OCI-LY3 (cell line): ENCODE measurements around the gene CST3.

Source experiments
- H2AFZ ChIP-seq: fragments of 200-600, 300-600 bp; shearing (Covaris generic); 2 replicates; pipeline ENCODE4 v1.6.0; 2014; ENCODE audit warnings: antibody characterized with exemption, low read depth, low read length
- H3K27ac ChIP-seq: fragments of 200-600, 300-600 bp; sonication (generic); 2 replicates; pipeline ENCODE4 v1.5.1; 2014; ENCODE audit warnings: mild to moderate bottlenecking, low read length, moderate library complexity, mixed read lengths
- H3K27me3 ChIP-seq: fragments of 200-600, 300-600 bp; sonication (generic); 2 replicates; pipeline ENCODE4 v1.6.1; 2014; ENCODE audit warnings: low read depth, low read length, mixed read lengths
- H3K36me3 ChIP-seq: fragments of 200-600, 300-600 bp; sonication (generic); replicated peaks from 2 replicates; pipeline ENCODE3; 2014; ENCODE audit warnings: low read depth, low read length, mixed read lengths
- H3K4me1 ChIP-seq: fragments of 300-600, 200-600 bp; sonication (generic); 2 replicates; pipeline ENCODE4 v1.6.1; 2014; ENCODE audit warnings: low read length, mixed read lengths
- H3K4me2 ChIP-seq: fragments of 200-600, 300-600 bp; sonication (generic); 2 replicates; pipeline ENCODE4 v1.6.1; 2014; ENCODE audit warnings: low read length, mixed read lengths
- H3K4me3 ChIP-seq: fragments of 300-600, 200-600 bp; sonication (generic); 2 replicates; pipeline ENCODE4 v1.5.1; 2014; ENCODE audit warnings: antibody characterized with exemption, mild to moderate bottlenecking, low read length, moderate library complexity
- H3K79me2 ChIP-seq: fragments of 300-600, 200-600 bp; shearing (Covaris generic); 2 replicates; pipeline ENCODE4 v1.6.1; 2014; ENCODE audit warnings: mild to moderate bottlenecking, low read length, mixed read lengths
- H3K9ac ChIP-seq: fragments of 300-600, 200-600 bp; shearing (Covaris generic); 2 replicates; pipeline ENCODE4 v1.6.0; 2014; ENCODE audit warnings: mild to moderate bottlenecking, low read length, moderate library complexity
- H3K9me3 ChIP-seq: fragments of 200-600, 300-600 bp; shearing (Covaris generic); 2 replicates; pipeline ENCODE4 v1.6.1; 2014; ENCODE audit warnings: low read length, mixed read lengths; ENCODE audit not compliant: insufficient read depth
- H4K20me1 ChIP-seq: fragments of 200-600, 300-600 bp; sonication (generic); 2 replicates; pipeline ENCODE4 v1.6.1; 2016; ENCODE audit warnings: low read length, mixed read lengths; ENCODE audit not compliant: insufficient read depth
- EZH2phosphoT487 ChIP-seq: fragments of 200-600 bp; shearing (Covaris generic); IDR thresholded peaks from 2 replicates; pipeline ENCODE4 v1.6.1; 2018; ENCODE audit warnings: antibody characterized with exemption, mixed run types, low read depth
- TF ChIP-seq, protein P1 (sequence below): fragments of 200-600, 300-600 bp; sonication (generic); IDR thresholded peaks from 2 replicates; pipeline ENCODE4 v1.5.1; 2014; ENCODE audit warnings: antibody characterized with exemption, low read length, low read depth

Gene CST3

DNA sequence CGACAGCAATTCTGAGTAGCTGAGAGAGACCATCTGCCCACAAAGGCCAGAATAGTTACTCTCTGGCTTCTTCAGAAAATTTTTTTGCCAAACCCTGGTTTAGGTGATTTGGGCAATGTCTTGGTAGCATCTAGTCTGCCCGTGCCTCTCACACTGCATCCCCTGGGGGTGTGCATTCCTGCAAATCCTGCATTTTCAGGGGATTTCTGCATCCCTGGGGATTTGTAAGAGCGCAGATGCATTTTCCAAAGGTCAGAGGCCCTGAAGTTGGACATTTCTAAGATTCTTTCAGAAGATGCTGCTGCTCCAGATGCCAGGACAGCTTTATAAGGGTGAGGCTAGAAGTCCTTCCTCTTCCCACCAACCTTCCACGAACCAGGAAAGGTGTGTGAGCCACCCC, 36.0 kb downstream of the CST3 start:
- H3K27me3 ChIP-seq = peaks cover 60% of the 10 kb centered on the region
- no peak overlapping the region for H3K9ac ChIP-seq
- TF ChIP-seq, protein P1, sequence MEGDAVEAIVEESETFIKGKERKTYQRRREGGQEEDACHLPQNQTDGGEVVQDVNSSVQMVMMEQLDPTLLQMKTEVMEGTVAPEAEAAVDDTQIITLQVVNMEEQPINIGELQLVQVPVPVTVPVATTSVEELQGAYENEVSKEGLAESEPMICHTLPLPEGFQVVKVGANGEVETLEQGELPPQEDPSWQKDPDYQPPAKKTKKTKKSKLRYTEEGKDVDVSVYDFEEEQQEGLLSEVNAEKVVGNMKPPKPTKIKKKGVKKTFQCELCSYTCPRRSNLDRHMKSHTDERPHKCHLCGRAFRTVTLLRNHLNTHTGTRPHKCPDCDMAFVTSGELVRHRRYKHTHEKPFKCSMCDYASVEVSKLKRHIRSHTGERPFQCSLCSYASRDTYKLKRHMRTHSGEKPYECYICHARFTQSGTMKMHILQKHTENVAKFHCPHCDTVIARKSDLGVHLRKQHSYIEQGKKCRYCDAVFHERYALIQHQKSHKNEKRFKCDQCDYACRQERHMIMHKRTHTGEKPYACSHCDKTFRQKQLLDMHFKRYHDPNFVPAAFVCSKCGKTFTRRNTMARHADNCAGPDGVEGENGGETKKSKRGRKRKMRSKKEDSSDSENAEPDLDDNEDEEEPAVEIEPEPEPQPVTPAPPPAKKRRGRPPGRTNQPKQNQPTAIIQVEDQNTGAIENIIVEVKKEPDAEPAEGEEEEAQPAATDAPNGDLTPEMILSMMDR = no peak
- TF ChIP-seq EZH2phosphoT487 = no peak
- H3K4me2 ChIP-seq = no peak overlapping the region
- no peaks in the 10 kb centered on the region for H4K20me1 ChIP-seq
- H3K9me3 ChIP-seq = no peaks in the 10 kb centered on the region
- H3K79me2 ChIP-seq = no peaks in the 10 kb centered on the region
- H3K27ac ChIP-seq = no peak overlapping the region
- no peak overlapping the region for H2AFZ ChIP-seq
- H3K36me3 ChIP-seq = no peaks in the 10 kb centered on the region
- H3K4me3 ChIP-seq = no peak overlapping the region
- H3K4me1 ChIP-seq = peaks cover 1% of the 10 kb centered on the region; the same call in 1 of the 2 replicates

DNA sequence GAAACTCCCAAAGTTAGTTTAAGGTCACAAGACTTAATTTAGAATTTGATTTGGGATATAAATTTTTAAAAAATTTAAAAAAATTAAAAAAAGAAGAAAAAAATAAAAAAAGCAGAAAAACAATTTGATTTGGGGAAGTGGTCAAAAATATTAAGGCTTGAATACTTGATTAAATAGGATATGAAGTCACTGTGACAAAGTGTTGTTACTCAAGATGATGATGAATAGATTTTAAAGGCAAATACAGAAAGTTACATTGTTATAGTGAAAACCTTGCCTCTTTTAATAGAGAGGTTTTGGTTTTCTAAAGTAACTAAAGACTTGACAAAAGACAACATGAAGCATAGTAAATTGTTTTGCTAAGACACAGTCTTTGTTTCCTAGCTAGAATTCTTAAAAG, 39.3 kb downstream of the CST3 start:
- H3K27me3 ChIP-seq = peaks cover 52% of the 10 kb centered on the region
- H3K79me2 ChIP-seq = no peaks in the 10 kb centered on the region
- no peak overlapping the region for H2AFZ ChIP-seq
- H4K20me1 ChIP-seq = no peaks in the 10 kb centered on the region
- H3K4me1 ChIP-seq = no peaks in the 10 kb centered on the region
- no peak overlapping the region for H3K27ac ChIP-seq
- TF ChIP-seq, protein P1 = no peak
- TF ChIP-seq EZH2phosphoT487 = no peak
- no peak overlapping the region for H3K9ac ChIP-seq
- no peaks in the 10 kb centered on the region for H3K9me3 ChIP-seq
- no peak overlapping the region for H3K4me2 ChIP-seq
- no peaks in the 10 kb centered on the region for H3K36me3 ChIP-seq
- no peak overlapping the region for H3K4me3 ChIP-seq

DNA sequence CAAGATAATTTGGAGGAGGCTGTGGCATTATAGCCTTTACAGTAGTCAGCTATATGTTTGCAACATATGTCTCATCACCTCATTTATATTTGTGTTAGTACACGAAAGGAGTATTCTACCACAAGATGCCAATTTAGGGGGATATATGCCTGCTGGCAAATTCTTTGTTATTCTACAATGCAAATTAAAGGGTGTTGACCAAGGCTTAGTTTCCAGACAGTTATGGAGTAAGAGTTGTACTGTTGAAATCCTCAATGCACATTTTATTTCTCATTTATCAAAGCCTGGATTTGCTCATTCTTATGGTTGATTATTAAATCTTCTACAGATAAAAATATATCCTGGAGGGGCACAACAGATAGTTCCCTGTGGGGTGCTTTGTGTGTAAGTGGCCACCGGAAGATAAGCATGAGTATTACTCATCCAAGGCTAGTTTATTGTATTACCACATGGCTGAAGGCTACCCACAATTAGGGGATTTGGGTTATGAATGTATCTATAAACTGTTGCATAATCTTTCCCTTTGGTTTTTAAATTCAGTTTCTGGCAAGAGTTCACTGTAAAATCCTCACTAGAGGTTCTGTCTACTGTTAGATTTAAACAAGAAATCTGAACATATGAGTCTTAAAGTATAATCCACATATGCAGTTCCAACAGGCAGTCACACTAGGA, 41.0 kb downstream of the CST3 start:
- no peak overlapping the region for H3K4me3 ChIP-seq

GRCh38 chr20:23595941-23596340, 41.8 kb downstream of the CST3 start:
- H2AFZ ChIP-seq = no peak overlapping the region
- H3K4me3 ChIP-seq = no peak overlapping the region
- no peaks in the 10 kb centered on the region for H3K4me1 ChIP-seq
- H3K4me2 ChIP-seq = no peak overlapping the region
- H3K9ac ChIP-seq = no peak overlapping the region
- peaks cover 34% of the 10 kb centered on the region; the same call in 1 of the 2 replicates for H3K27me3 ChIP-seq
- no peaks in the 10 kb centered on the region for H3K9me3 ChIP-seq
- H3K36me3 ChIP-seq = no peaks in the 10 kb centered on the region
- no peak overlapping the region for H3K27ac ChIP-seq
- H4K20me1 ChIP-seq = no peaks in the 10 kb centered on the region
- H3K79me2 ChIP-seq = no peaks in the 10 kb centered on the region
- TF ChIP-seq EZH2phosphoT487 = no peak
- TF ChIP-seq, protein P1 = no peak

More for the DNA sequence above, 41.0 kb downstream of the CST3 start:
- no peaks in the 10 kb centered on the region for H3K9me3 ChIP-seq
- H3K27me3 ChIP-seq = peaks cover 42% of the 10 kb centered on the region
- TF ChIP-seq, protein P1 = no peak
- no peak for TF ChIP-seq EZH2phosphoT487
- H3K79me2 ChIP-seq = no peaks in the 10 kb centered on the region
- no peaks in the 10 kb centered on the region for H3K4me1 ChIP-seq
- H2AFZ ChIP-seq = no peak overlapping the region
- H3K9ac ChIP-seq = no peak overlapping the region
- H3K27ac ChIP-seq = no peak overlapping the region
- no peaks in the 10 kb centered on the region for H3K36me3 ChIP-seq
- no peak overlapping the region for H3K4me2 ChIP-seq
- H4K20me1 ChIP-seq = no peaks in the 10 kb centered on the region
